Hepatocyte (in vitro differentiated cells): ENCODE results near the gene IQCF2. TPM values are rescaled to one million over a fixed set of nuclear protein-coding genes. Genes with fewer than 3 reads are reported as not detected.

Experiments used
- DNase-seq: peaks from one replicate; pipeline ENCODE4 v3.0.0-alpha.2; 2016; ENCODE audit warnings: low spot score
- H2AFZ ChIP-seq: fragments of 200-600 bp; sonication (generic); 2 replicates; pipeline ENCODE4 v1.6.0; 2016; ENCODE audit warnings: antibody characterized with exemption, mild to moderate bottlenecking
- H3K27ac ChIP-seq: fragments of 200-600 bp; sonication (generic); 2 replicates; pipeline ENCODE4 v1.5.1; 2016; ENCODE audit warnings: mild to moderate bottlenecking
- H3K27me3 ChIP-seq: fragments of 200-600 bp; sonication (generic); 2 replicates; pipeline ENCODE4 v1.6.1; 2016
- H3K36me3 ChIP-seq: fragments of 200-600 bp; sonication (generic); replicated peaks from 2 replicates; pipeline ENCODE4 v1.5.1; 2016; ENCODE audit warnings: low read depth; ENCODE audit not compliant: insufficient read depth
- H3K4me1 ChIP-seq: fragments of 200-600 bp; sonication (generic); 2 replicates; pipeline ENCODE4 v1.5.1; 2016; ENCODE audit warnings: mild to moderate bottlenecking, moderate library complexity; ENCODE audit not compliant: insufficient read depth
- H3K4me2 ChIP-seq: fragments of 200-600 bp; sonication (generic); 2 replicates; pipeline ENCODE4 v1.6.0; 2016
- H3K4me3 ChIP-seq: fragments of 200-600 bp; sonication (generic); 2 replicates; pipeline ENCODE4 v1.5.1; 2016; ENCODE audit warnings: mild to moderate bottlenecking
- H3K79me2 ChIP-seq: fragments of 200-600 bp; sonication (generic); 2 replicates; pipeline ENCODE4 v1.6.0; 2017; ENCODE audit warnings: mild to moderate bottlenecking
- H3K9me2 ChIP-seq: fragments of 200-600 bp; sonication (generic); replicated peaks from 2 replicates; pipeline ENCODE4 v1.6.0; 2017; ENCODE audit warnings: mild to moderate bottlenecking; ENCODE audit not compliant: insufficient read depth
- H3K9me3 ChIP-seq: fragments of 200-600 bp; sonication (generic); 2 replicates; pipeline ENCODE4 v1.5.1; 2016; ENCODE audit warnings: low read depth, mild to moderate bottlenecking
- H4K20me1 ChIP-seq: fragments of 200-600 bp; sonication (generic); 2 replicates; pipeline ENCODE4 v1.6.0; 2016; ENCODE audit warnings: mild to moderate bottlenecking; ENCODE audit not compliant: insufficient read depth, poor library complexity, severe bottlenecking
- EZH2 ChIP-seq: fragments of 200-600 bp; sonication (generic); IDR thresholded peaks from 2 replicates; pipeline ENCODE4 v1.6.1; 2016; ENCODE audit warnings: antibody characterized with exemption, mild to moderate bottlenecking, borderline replicate concordance
- EZH2phosphoT487 ChIP-seq: fragments of 200-600 bp; sonication (generic); IDR thresholded peaks from one replicate; pipeline ENCODE4 v1.6.1; 2018; ENCODE audit warnings: antibody characterized with exemption, mild to moderate bottlenecking, low read depth, moderate library complexity; ENCODE audit not compliant: unreplicated experiment, severe bottlenecking
- WGBS: methylation state at CpG from one replicate; pipeline ENCODE4 v1.1.6; 2016; ENCODE audit warnings: low lambda C conversion rate; ENCODE audit errors: missing lambda C conversion rate; 5-methylcytosine and 5-hydroxymethylcytosine counted together
- polyA plus RNA-seq: library from polyadenylated mRNA; unstranded; fragments of >200 nt; fragmentation: Nextera tagmentation; extraction: Ambion mirVana; gene quantifications from 2 replicates; pipeline ENCODE4 v1.2.1, GENCODE V29; 2016
- total RNA-seq: library from RNA; depleted of rRNA; stranded (reverse); fragments of >200 nt; gene quantifications from 2 replicates; pipeline ENCODE4 v1.2.3, GENCODE V29; 2014
- TF ChIP-seq, protein P1 (sequence below): fragments of 200-600 bp; sonication (generic); IDR thresholded peaks from 2 replicates; pipeline ENCODE4 v1.5.1; 2016; ENCODE audit warnings: antibody characterized with exemption, mild to moderate bottlenecking; ENCODE audit not compliant: poor library complexity

Gene IQCF2
- total and polyA plus RNA-seq, 2 experiments from 2014 or later: not detected

DNA sequence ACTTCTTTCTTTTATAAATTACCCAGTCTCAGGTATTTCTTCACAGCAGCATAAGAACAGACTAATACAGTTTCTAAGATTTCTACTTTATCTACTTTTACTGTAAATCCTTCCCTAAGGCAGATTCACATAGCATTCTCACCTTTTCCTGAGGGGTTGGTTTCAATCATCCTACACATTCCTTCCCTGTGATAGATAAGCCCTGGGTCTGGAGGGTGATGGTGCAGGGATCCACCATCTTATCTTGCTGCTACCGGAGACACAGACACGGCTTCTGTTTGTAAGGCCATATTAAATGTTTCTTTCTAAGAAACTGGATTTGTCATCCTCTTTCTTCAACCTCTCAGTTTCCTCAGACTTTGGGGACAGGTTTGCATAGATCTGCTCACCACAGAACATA is 7.9 kb downstream of the IQCF2 start:
- H3K36me3 ChIP-seq: no peaks in the 10 kb centered on the region
- no peaks in the 10 kb centered on the region for H3K27me3 ChIP-seq
- no peak overlapping the region for H3K4me2 ChIP-seq
- peak overlapping the region; percentile 30 for H2AFZ ChIP-seq
- H3K79me2 ChIP-seq: no peaks in the 10 kb centered on the region
- TF ChIP-seq, protein P1, sequence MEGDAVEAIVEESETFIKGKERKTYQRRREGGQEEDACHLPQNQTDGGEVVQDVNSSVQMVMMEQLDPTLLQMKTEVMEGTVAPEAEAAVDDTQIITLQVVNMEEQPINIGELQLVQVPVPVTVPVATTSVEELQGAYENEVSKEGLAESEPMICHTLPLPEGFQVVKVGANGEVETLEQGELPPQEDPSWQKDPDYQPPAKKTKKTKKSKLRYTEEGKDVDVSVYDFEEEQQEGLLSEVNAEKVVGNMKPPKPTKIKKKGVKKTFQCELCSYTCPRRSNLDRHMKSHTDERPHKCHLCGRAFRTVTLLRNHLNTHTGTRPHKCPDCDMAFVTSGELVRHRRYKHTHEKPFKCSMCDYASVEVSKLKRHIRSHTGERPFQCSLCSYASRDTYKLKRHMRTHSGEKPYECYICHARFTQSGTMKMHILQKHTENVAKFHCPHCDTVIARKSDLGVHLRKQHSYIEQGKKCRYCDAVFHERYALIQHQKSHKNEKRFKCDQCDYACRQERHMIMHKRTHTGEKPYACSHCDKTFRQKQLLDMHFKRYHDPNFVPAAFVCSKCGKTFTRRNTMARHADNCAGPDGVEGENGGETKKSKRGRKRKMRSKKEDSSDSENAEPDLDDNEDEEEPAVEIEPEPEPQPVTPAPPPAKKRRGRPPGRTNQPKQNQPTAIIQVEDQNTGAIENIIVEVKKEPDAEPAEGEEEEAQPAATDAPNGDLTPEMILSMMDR: no peak
- TF ChIP-seq EZH2: no peak
- no peak for TF ChIP-seq EZH2phosphoT487
- H4K20me1 ChIP-seq: no peaks in the 10 kb centered on the region
- WGBS: 10% methylated on average over 2 of the region's 2 CpGs
- H3K9me3 ChIP-seq: no peaks in the 10 kb centered on the region
- no peaks in the 10 kb centered on the region for H3K4me1 ChIP-seq
- H3K4me3 ChIP-seq: no peak overlapping the region
- H3K9me2 ChIP-seq: no peaks in the 10 kb centered on the region
- no peak overlapping the region for H3K27ac ChIP-seq
- no peak for DNase-seq

DNA sequence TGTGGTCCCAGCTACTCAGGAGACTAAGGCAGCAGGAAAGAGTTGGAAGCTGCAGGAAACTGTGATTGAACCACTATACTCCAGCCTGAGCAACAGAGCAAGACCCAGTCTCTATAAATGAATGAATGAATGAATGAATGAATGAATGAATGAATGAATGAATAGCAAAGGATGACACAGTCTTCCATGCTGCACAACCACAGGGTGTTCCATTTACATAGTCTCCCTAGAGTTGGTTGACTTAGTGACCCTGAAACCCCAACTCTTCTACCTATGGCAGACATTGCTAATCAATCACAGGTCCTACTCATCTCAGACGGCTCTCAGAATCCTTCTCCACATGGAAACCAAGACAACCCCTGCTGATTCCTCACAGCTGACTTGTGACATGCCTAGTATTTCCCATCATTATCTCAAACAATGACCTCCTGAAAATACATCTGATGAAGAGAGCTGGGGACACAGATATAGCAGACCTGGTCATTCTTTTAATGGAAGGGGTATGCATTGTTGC is 11.9 kb downstream of the IQCF2 start:
- DNase-seq: no peak
- WGBS: 68% methylated on average over 1 of the region's 1 CpG
- H3K27ac ChIP-seq: no peak overlapping the region
- H3K36me3 ChIP-seq: no peaks in the 10 kb centered on the region
- H3K27me3 ChIP-seq: no peaks in the 10 kb centered on the region
- H3K4me2 ChIP-seq: no peak overlapping the region
- no peaks in the 10 kb centered on the region for H3K79me2 ChIP-seq
- no peaks in the 10 kb centered on the region for H4K20me1 ChIP-seq
- H3K4me3 ChIP-seq: no peak overlapping the region
- no peaks in the 10 kb centered on the region for H3K9me3 ChIP-seq
- TF ChIP-seq, protein P1: no peak
- TF ChIP-seq EZH2phosphoT487: no peak
- TF ChIP-seq EZH2: no peak
- H3K4me1 ChIP-seq: no peaks in the 10 kb centered on the region
- no peak overlapping the region for H2AFZ ChIP-seq
- H3K9me2 ChIP-seq: no peaks in the 10 kb centered on the region

DNA sequence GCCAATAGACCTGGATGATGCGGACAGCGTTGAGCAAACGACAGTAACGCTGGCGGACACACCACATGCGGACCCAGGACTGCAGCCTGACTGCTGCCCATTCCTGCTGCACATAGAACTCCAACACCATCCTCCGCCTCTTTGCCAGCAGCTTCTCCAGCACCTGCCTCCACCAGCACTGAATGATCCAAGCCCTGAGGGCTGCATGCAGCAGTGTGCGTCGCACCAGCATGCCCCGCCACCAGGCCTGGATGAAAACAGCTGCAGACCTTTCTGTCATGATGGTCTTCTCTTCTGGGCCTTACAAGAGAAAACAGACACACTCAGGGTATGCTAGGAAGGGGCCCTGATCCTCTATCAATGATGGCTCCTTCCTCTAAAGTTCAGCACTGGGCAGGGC is 12.5 kb downstream of the IQCF2 start:
- no peaks in the 10 kb centered on the region for H3K27me3 ChIP-seq
- WGBS: 87% methylated on average over 10 of the region's 10 CpGs
- H4K20me1 ChIP-seq: no peaks in the 10 kb centered on the region
- TF ChIP-seq EZH2 (no peak), EZH2phosphoT487 (no peak)
- TF ChIP-seq, protein P1: no peak
- H3K4me3 ChIP-seq: no peak overlapping the region
- no peaks in the 10 kb centered on the region for H3K9me3 ChIP-seq
- H3K4me1 ChIP-seq: no peaks in the 10 kb centered on the region
- H3K36me3 ChIP-seq: no peaks in the 10 kb centered on the region
- no peaks in the 10 kb centered on the region for H3K9me2 ChIP-seq
- no peak for DNase-seq
- no peak overlapping the region for H3K4me2 ChIP-seq
- H3K27ac ChIP-seq: no peak overlapping the region
- H3K79me2 ChIP-seq: no peaks in the 10 kb centered on the region
- H2AFZ ChIP-seq: no peak overlapping the region

DNA sequence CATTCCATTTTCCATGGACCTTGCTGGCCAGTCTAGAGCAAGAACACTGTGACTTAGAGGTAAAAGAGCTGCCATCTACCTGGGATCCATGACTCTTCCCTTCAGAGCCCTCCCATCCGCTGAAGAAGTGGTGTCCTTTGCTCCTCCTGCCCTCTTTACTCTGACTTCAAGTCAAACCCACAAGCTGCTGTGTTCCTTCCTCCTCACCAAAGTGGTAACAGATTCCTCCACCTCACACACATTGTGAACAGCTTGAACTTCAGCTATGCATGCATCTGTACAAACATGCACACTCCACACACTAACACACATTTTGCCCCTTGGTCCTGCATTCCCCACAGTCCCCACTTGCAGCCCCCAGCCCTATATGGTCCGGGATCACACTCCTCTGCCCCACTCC is 13.0 kb downstream of the IQCF2 start:
- no peaks in the 10 kb centered on the region for H3K36me3 ChIP-seq
- no peak overlapping the region for H3K27ac ChIP-seq
- no peaks in the 10 kb centered on the region for H3K79me2 ChIP-seq
- WGBS: 89% methylated on average over 2 of the region's 2 CpGs
- no peak overlapping the region for H3K4me3 ChIP-seq
- H3K9me2 ChIP-seq: no peaks in the 10 kb centered on the region
- no peak for TF ChIP-seq EZH2phosphoT487
- no peak for TF ChIP-seq EZH2
- TF ChIP-seq, protein P1: no peak
- H3K27me3 ChIP-seq: no peaks in the 10 kb centered on the region
- H3K9me3 ChIP-seq: no peaks in the 10 kb centered on the region
- H3K4me1 ChIP-seq: no peaks in the 10 kb centered on the region
- H2AFZ ChIP-seq: no peak overlapping the region
- H3K4me2 ChIP-seq: no peak overlapping the region
- H4K20me1 ChIP-seq: no peaks in the 10 kb centered on the region
- DNase-seq: no peak
